ENCODE results near the gene TLE2. TPM values are rescaled to one million over a fixed set of nuclear protein-coding genes. Genes with fewer than 3 reads are reported as not detected.

TLE2 gene
- polyA plus RNA-seq, 1 donor (not counting 4 experiments of a cell fraction or from before 2014, with no cell fraction given), result 0.88 TPM

- Histone ChIP-seq H3K27ac (ENCODE audit: control insufficient read depth, insufficient read depth, low read length) (no peak overlapping the region), H3K9ac (ENCODE audit: control insufficient read depth, extremely low read depth, insufficient read depth, low read length) (no peak overlapping the region), H2AFZ (ENCODE audit: control insufficient read depth, low read length) (peak overlapping the region; percentile 3), H3K36me3 (ENCODE audit: control insufficient read depth in 2 of 2, extremely low read depth in 1 of 2, insufficient read depth in 2 of 2, low read length in 2 of 2) (no peaks in the 10 kb centered on the region), H3K9me1 (ENCODE audit: control insufficient read depth, extremely low read depth, insufficient read depth, low read length) (no peaks in the 10 kb centered on the region), H4K20me1 (ENCODE audit: control insufficient read depth, extremely low read depth, insufficient read depth, low read length) (no peaks in the 10 kb centered on the region), H3K27me3 (ENCODE audit: control insufficient read depth, extremely low read depth, insufficient read depth, low read length) (no peaks in the 10 kb centered on the region), H3K4me2 (ENCODE audit: control insufficient read depth, extremely low read depth, insufficient read depth, low read depth, low read length) (no peak overlapping the region), H3K4me1 (ENCODE audit: control insufficient read depth, extremely low read depth, insufficient read depth, low read length) (peaks cover 19% of the 10 kb centered on the region), H3K4me3 (ENCODE audit: control insufficient read depth in 2 of 3, extremely low read depth in 1 of 3, insufficient read depth in 2 of 3, low read depth in 1 of 3, low read length in 3 of 3) (no peak overlapping the region), H3K79me2 (ENCODE audit: control insufficient read depth, insufficient read depth, low read length) (no peaks in the 10 kb centered on the region), H3K9me3 (ENCODE audit: control insufficient read depth, low read depth, low read length) (no peaks in the 10 kb centered on the region)
- FAIRE-seq, result no peak
- dilution Hi-C loops (cut with MboI; ENCODE audit: extremely low pct_ligation_motif_present, low sequenced_read_pairs), result no loop called here
- DNase-seq (ENCODE audit: low read depth, low spot score), result no peak
- no peak for TF ChIP-seq EZH2 (IDR thresholded peaks at IDR 0.05; ENCODE audit: low read length)
- no peak for TF ChIP-seq CTCF (optimal IDR thresholded peaks at IDR 0.05 in 1 of 3, IDR thresholded peaks at IDR 0.05 in 1 of 3, conservative IDR thresholded peaks at IDR 0.05 in 1 of 3; ENCODE audit: extremely low read depth in 1 of 3, insufficient read depth in 2 of 3, low read length in 3 of 3)
Measured at GRCh38 chr19:2982561-2982960, 46.5 kb downstream of the TLE2 start.

GRCh38 chr19:2981898-2982297 is 47.2 kb downstream of the TLE2 start:
- no peaks in the 10 kb centered on the region for H3K27me3 ChIP-seq (ENCODE audit: control insufficient read depth, extremely low read depth, insufficient read depth, low read length)
- dilution Hi-C loops (cut with MboI; ENCODE audit: extremely low pct_ligation_motif_present, low sequenced_read_pairs), result no loop called here
- no peak overlapping the region for H3K9ac ChIP-seq (ENCODE audit: control insufficient read depth, extremely low read depth, insufficient read depth, low read length)
- no peak overlapping the region for H3K4me2 ChIP-seq (ENCODE audit: control insufficient read depth, extremely low read depth, insufficient read depth, low read depth, low read length)
- no peak for FAIRE-seq
- no peaks in the 10 kb centered on the region for H4K20me1 ChIP-seq (ENCODE audit: control insufficient read depth, extremely low read depth, insufficient read depth, low read length)
- H3K9me3 ChIP-seq (ENCODE audit: control insufficient read depth, low read depth, low read length), result no peaks in the 10 kb centered on the region
- H3K9me1 ChIP-seq (ENCODE audit: control insufficient read depth, extremely low read depth, insufficient read depth, low read length), result no peaks in the 10 kb centered on the region
- no peak overlapping the region for H3K27ac ChIP-seq (ENCODE audit: control insufficient read depth, insufficient read depth, low read length)
- DNase-seq (ENCODE audit: low read depth, low spot score), result no peak
- TF ChIP-seq CTCF (optimal IDR thresholded peaks at IDR 0.05 in 1 of 3, IDR thresholded peaks at IDR 0.05 in 1 of 3, conservative IDR thresholded peaks at IDR 0.05 in 1 of 3; ENCODE audit: extremely low read depth in 1 of 3, insufficient read depth in 2 of 3, low read length in 3 of 3), result no peak
- TF ChIP-seq EZH2 (IDR thresholded peaks at IDR 0.05; ENCODE audit: low read length), result no peak
- H3K36me3 ChIP-seq (ENCODE audit: control insufficient read depth in 2 of 2, extremely low read depth in 1 of 2, insufficient read depth in 2 of 2, low read length in 2 of 2), result no peaks in the 10 kb centered on the region
- no peak overlapping the region for H2AFZ ChIP-seq (ENCODE audit: control insufficient read depth, low read length)
- H3K4me1 ChIP-seq (ENCODE audit: control insufficient read depth, extremely low read depth, insufficient read depth, low read length), result peaks cover 20% of the 10 kb centered on the region
- H3K79me2 ChIP-seq (ENCODE audit: control insufficient read depth, insufficient read depth, low read length), result no peaks in the 10 kb centered on the region
- H3K4me3 ChIP-seq (ENCODE audit: control insufficient read depth in 2 of 3, extremely low read depth in 1 of 3, insufficient read depth in 2 of 3, low read depth in 1 of 3, low read length in 3 of 3), result no peak overlapping the region

All from keratinocyte (primary cell).